Endothelial cell of umbilical vein (primary cell): ENCODE data around the gene SSBP3. TPM values are rescaled to one million over a fixed set of nuclear protein-coding genes. Genes with fewer than 3 reads are reported as not detected.

ENCODE experiments used
- BruUV-seq: library from RNA; stranded (reverse); fragments of 400-500 nt; replicated peaks from 2 replicates; lab custom pipeline; 2021; lab: Mats Ljungman, UMichigan
- CTCF ChIA-PET: fragments of 300-600, 350-600 bp; sonication (Branson Sonifier 250); formaldehyde crosslinking; loops from one replicate; lab custom pipeline; 2021; ENCODE audit warnings: antibody characterized with exemption, inconsistent platforms; lab: Charles Lee
- POLR2A ChIA-PET: fragments of 300-600, 350-600 bp; sonication (Branson Sonifier 250); formaldehyde crosslinking; loops from one replicate; lab custom pipeline; 2021; ENCODE audit warnings: antibody characterized with exemption, inconsistent platforms; lab: Charles Lee
- DNase-seq: peaks from one replicate; pipeline ENCODE4 v3.0.0-alpha.2; 2011; ENCODE audit warnings: low read depth, low spot score
- FAIRE-seq: peaks from 2 replicates; lab custom pipeline; 2011; peaks lifted over from hg19 to GRCh38; lab: Jason Lieb, UNC
- H2AFZ ChIP-seq: 2 replicates; pipeline ENCODE4 v1.6.0; 2012; ENCODE audit warnings: low read depth, low read length, control low read depth, inconsistent platforms
- H3K27ac ChIP-seq: 2 replicates; pipeline ENCODE4 v1.5.1; 2011; ENCODE audit warnings: low read depth, mild to moderate bottlenecking, control low read depth, low read length, moderate library complexity; ENCODE audit not compliant: insufficient read depth
- H3K27me3 ChIP-seq, 2 experiments: 2 replicates each; pipeline versions ENCODE4 v1.6.0 to v1.6.1; 2011; ENCODE audit warnings: low read length in 2 of 2, mixed read lengths in 1 of 2; ENCODE audit not compliant: control insufficient read depth in 2 of 2, insufficient read depth in 2 of 2
- H3K36me3 ChIP-seq, 2 experiments: 2 replicates in 1 of 2; 3 replicates in 1 of 2; pipeline ENCODE4 v1.5.1; 2011; ENCODE audit warnings: low read length in 2 of 2, mild to moderate bottlenecking in 1 of 2, moderate library complexity in 1 of 2; ENCODE audit not compliant: control insufficient read depth in 2 of 2, insufficient read depth in 2 of 2; ENCODE audit errors: extremely low read depth in 1 of 2
- H3K4me1 ChIP-seq: 3 replicates; pipeline ENCODE4 v1.5.1; 2011; ENCODE audit warnings: mild to moderate bottlenecking, low read length; ENCODE audit not compliant: control insufficient read depth, insufficient read depth; ENCODE audit errors: extremely low read depth
- H3K4me2 ChIP-seq: 2 replicates; pipeline ENCODE4 v1.6.1; 2011; ENCODE audit warnings: low read length, control low read depth, mixed read lengths; ENCODE audit not compliant: insufficient read depth
- H3K4me3 ChIP-seq, 3 experiments: fragments of 200-600 bp in 1 of 3; sonication (generic), shearing (Covaris generic) in 1 of 3; replicated peaks in 1 of 3; 2 replicates each; pipeline ENCODE4 v1.5.1; 2011 to 2016; ENCODE audit warnings: control low read depth in 3 of 3, low read length in 3 of 3, mild to moderate bottlenecking in 2 of 3, inconsistent platforms in 1 of 3, low read depth in 1 of 3, moderate library complexity in 1 of 3; ENCODE audit not compliant: insufficient read depth in 1 of 3
- H3K79me2 ChIP-seq: 2 replicates; pipeline ENCODE4 v1.6.0; 2012; ENCODE audit warnings: low read length, inconsistent platforms; ENCODE audit not compliant: control insufficient read depth, insufficient read depth
- H3K9ac ChIP-seq: replicated peaks from 2 replicates; pipeline ENCODE3; 2011; ENCODE audit warnings: low read length, control low read depth; ENCODE audit not compliant: insufficient read depth; ENCODE audit errors: extremely low read depth
- H3K9me1 ChIP-seq: replicated peaks from 3 replicates; pipeline ENCODE4 v1.6.0; 2011; ENCODE audit warnings: mild to moderate bottlenecking, low read length; ENCODE audit not compliant: control insufficient read depth, insufficient read depth; ENCODE audit errors: extremely low read depth
- H3K9me3 ChIP-seq: replicated peaks from 2 replicates; pipeline ENCODE4 v1.5.1; 2012; ENCODE audit warnings: low read length, inconsistent platforms; ENCODE audit not compliant: control insufficient read depth, insufficient read depth
- H4K20me1 ChIP-seq: replicated peaks from 2 replicates; pipeline ENCODE3; 2011; ENCODE audit warnings: mild to moderate bottlenecking, low read length; ENCODE audit not compliant: control insufficient read depth, insufficient read depth; ENCODE audit errors: extremely low read depth
- EZH2 ChIP-seq: IDR thresholded peaks from 2 replicates; pipeline ENCODE4 v1.6.1; 2012; ENCODE audit warnings: borderline replicate concordance, low read depth, mild to moderate bottlenecking, moderate library complexity, low read length, inconsistent platforms; ENCODE audit not compliant: severe bottlenecking
- FOS ChIP-seq: IDR thresholded peaks from 2 replicates; pipeline ENCODE4 v1.6.1; 2011; ENCODE audit warnings: mild to moderate bottlenecking, low read length, moderate library complexity, borderline replicate concordance; ENCODE audit not compliant: insufficient read depth
- GATA2 ChIP-seq: IDR thresholded peaks from 2 replicates; pipeline ENCODE4 v1.7.0; 2011; ENCODE audit warnings: low read depth, mild to moderate bottlenecking, moderate library complexity, mixed read lengths, low read length; ENCODE audit not compliant: insufficient read length, insufficient read depth
- JUN ChIP-seq: IDR thresholded peaks from 2 replicates; pipeline ENCODE4 v1.6.1; 2011; ENCODE audit warnings: borderline replicate concordance, low read depth; ENCODE audit not compliant: insufficient read length, insufficient read depth
- MAX ChIP-seq: IDR thresholded peaks from 2 replicates; pipeline ENCODE4 v1.6.1; 2011; ENCODE audit not compliant: insufficient read depth, insufficient read length
- MYC ChIP-seq: IDR thresholded peaks from one replicate; pipeline ENCODE4 v1.6.1; 2011; ENCODE audit warnings: mild to moderate bottlenecking, low read depth, low read length
- POLR2A ChIP-seq: IDR thresholded peaks from 2 replicates; pipeline ENCODE4 v1.6.1; 2012; ENCODE audit warnings: low read depth, mild to moderate bottlenecking, control low read depth, low read length
- POLR2AphosphoS5 ChIP-seq: IDR thresholded peaks from 2 replicates; pipeline ENCODE4 v1.6.1; 2012; ENCODE audit warnings: low read depth, mild to moderate bottlenecking, control low read depth, low read length, moderate library complexity; ENCODE audit not compliant: insufficient read depth
- dilution Hi-C: fragments of 300-500 bp; cut with MboI; formaldehyde crosslinking; loops from one replicate; pipeline ENCODE4 v1.15.0; 2019; ENCODE audit warnings: low sequenced_read_pairs; ENCODE audit not compliant: extremely low pct_ligation_motif_present
- intact Hi-C: fragments of 100-400 bp; cut with micrococcal nuclease; formaldehyde crosslinking; loops from one replicate; pipeline ENCODE4 v1.10.0; 2022
- polyA plus RNA-seq, 4 experiments: library from polyadenylated mRNA; depleted of rRNA in 3 of 4; stranded (reverse) in 3 of 4; unstranded in 1 of 4; fragments of >200 nt; gene quantifications; 2 replicates each; pipeline versions ENCODE4 v1.2.1 to v1.2.3, GENCODE V29; 2011 to 2012; ENCODE audit warnings: missing spikeins in 1 of 4
- total RNA-seq: library from RNA; stranded (reverse); gene quantifications from 2 replicates; pipeline ENCODE4 v1.2.3, GENCODE V29; 2021
- TF ChIP-seq, protein P1 (sequence below), 2 donors: IDR thresholded peaks; 1 replicate in 1 of 2; 2 replicates in 1 of 2; pipeline ENCODE4 v1.5.1; 2011; ENCODE audit warnings: low read length in 2 of 2, mild to moderate bottlenecking in 2 of 2, moderate library complexity in 2 of 2, control low read depth in 1 of 2, inconsistent platforms in 1 of 2, low read depth in 1 of 2; ENCODE audit not compliant: insufficient read depth in 1 of 2; ENCODE audit errors: extremely low read depth in 1 of 2

SSBP3 gene
- total and polyA plus RNA-seq, 2 donors (not counting 3 experiments of a cell fraction or from before 2014, with no cell fraction given), result 44.9 to 59.4 TPM

DNA sequence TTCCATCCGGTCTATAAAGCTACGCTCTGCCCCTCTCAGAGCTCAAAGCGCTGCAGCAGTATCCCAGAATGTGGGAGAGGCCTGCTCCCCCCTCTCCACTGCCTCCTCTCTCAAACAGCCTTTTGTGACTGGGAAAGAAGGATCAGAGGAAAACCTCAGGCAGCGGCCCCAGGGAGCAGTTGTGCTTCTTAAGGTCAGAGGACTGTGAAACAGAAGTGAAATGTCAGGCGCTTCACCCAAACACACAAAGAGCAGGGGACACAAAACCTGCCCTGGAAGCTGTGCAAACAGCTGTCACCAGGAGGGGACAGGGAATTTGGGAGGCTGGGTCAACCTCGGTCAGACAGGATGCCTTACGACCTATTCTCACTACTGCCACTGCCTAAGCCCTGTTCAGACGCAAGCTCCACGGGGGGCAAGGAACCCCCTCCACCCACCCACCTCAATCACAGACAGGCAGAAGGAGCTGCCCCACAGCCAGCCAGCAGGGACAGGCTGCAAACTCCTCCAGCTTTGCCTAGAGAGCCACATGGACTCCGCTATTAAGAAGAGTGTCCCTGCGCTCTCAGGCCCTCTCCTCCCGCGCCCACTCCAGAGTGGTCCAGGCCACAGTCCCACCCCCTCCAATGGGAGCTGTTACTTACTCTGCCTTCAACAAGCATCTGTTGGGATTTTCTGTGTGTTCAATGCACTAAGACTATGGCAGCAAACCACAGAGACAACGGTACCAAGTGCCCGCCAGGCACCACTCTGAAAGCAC is 14.6 kb downstream of the SSBP3 start:
- ChIA-PET CTCF (interaction anchor here (0.8 kb wide), 1 partner anchor 98 kb away, joined by 3 read pairs; no protein-coding TSS in a partner anchor), POLR2A (no interaction called here)
- H3K9ac ChIP-seq, result no peak overlapping the region
- peaks cover 58% of the 10 kb centered on the region for H3K79me2 ChIP-seq
- no peak for DNase-seq
- no peak overlapping the region for H3K4me3 ChIP-seq
- peaks cover 5 to 30% of the 10 kb centered on the region in 2 experiments for H3K36me3 ChIP-seq
- H3K27me3 ChIP-seq, result no peaks in the 10 kb centered on the region
- no peaks in the 10 kb centered on the region for H4K20me1 ChIP-seq
- no peak overlapping the region for H3K4me2 ChIP-seq
- H2AFZ ChIP-seq, result no peak overlapping the region
- dilution Hi-C loops (no loop called here), intact Hi-C loops (no loop called here)
- H3K4me1 ChIP-seq, result no peaks in the 10 kb centered on the region
- no peaks in the 10 kb centered on the region for H3K9me1 ChIP-seq
- no peak overlapping the region for H3K27ac ChIP-seq
- no peak for TF ChIP-seq FOS
- no peak for TF ChIP-seq MYC
- TF ChIP-seq, protein P1, sequence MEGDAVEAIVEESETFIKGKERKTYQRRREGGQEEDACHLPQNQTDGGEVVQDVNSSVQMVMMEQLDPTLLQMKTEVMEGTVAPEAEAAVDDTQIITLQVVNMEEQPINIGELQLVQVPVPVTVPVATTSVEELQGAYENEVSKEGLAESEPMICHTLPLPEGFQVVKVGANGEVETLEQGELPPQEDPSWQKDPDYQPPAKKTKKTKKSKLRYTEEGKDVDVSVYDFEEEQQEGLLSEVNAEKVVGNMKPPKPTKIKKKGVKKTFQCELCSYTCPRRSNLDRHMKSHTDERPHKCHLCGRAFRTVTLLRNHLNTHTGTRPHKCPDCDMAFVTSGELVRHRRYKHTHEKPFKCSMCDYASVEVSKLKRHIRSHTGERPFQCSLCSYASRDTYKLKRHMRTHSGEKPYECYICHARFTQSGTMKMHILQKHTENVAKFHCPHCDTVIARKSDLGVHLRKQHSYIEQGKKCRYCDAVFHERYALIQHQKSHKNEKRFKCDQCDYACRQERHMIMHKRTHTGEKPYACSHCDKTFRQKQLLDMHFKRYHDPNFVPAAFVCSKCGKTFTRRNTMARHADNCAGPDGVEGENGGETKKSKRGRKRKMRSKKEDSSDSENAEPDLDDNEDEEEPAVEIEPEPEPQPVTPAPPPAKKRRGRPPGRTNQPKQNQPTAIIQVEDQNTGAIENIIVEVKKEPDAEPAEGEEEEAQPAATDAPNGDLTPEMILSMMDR (IDR thresholded peaks at IDR 0.05; ENCODE audit: extremely low read depth in 1 of 2, insufficient read depth in 1 of 2, low read depth in 1 of 2, low read length in 2 of 2), result no peak
- TF ChIP-seq MAX, result no peak
- no peak for TF ChIP-seq GATA2
- TF ChIP-seq EZH2, result no peak
- TF ChIP-seq JUN, result no peak
- TF ChIP-seq POLR2A, result no peak
- no peak for TF ChIP-seq POLR2AphosphoS5
- no peaks in the 10 kb centered on the region for H3K9me3 ChIP-seq
- FAIRE-seq, result no peak
- no TSS peak for BruUV-seq
